Measurements from ENCODE around the gene TBC1D3C.
"Not testable (repeated sequence)": the region's sequence is repeated elsewhere in the genome, so short reads cannot be mapped to it uniquely, and the experiment has no call there.

Gene TBC1D3C

DNA sequence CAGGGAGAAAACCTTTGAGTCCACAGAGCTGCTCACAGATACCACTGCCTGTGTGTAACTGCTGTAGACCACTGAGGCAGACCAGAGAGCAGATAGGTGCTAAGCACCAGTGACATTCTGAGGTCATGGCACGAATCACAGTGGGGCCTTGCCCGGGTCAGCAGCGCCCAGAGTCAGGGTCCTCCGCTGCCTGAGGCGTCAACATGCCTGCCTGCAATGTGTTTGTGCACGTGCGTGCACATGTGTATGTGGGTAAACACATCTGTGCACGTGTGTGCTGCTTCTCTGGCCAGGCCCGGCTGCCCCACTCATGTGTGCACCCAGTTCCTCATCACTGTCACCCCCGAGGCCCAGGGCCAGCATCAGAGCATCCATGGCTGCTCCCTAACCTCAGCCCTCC lies at the start of gene TBC1D3C:
TSS of gene TBC1D3C (minus strand) at position 101 of the 400 bp plus-strand sequence. CDS start 1,568 bp downstream, outside the sequence.
- DNase-seq (ENCODE audit: low spot score) = not testable (repeated sequence)

DNA sequence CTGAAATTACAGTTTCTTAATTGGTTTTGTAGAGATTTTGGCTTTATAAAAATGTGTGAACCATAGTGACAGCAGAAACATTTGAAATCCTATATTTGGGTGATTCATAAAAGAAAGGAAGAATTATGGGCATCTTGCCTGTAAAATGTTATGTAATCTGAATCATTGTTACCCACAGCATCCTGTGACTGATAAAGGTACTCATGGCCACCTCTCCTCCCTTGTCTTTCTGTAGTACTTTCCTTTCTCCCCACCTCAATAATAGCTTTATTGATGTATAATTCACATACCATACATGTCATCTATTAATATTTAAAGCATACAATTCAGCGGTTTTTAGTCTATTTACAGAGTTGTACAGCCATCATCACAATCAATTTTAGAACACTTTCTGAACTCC lies 30.8 kb upstream of the TBC1D3C start:
- not testable (repeated sequence) for DNase-seq (ENCODE audit: low spot score)

DNA sequence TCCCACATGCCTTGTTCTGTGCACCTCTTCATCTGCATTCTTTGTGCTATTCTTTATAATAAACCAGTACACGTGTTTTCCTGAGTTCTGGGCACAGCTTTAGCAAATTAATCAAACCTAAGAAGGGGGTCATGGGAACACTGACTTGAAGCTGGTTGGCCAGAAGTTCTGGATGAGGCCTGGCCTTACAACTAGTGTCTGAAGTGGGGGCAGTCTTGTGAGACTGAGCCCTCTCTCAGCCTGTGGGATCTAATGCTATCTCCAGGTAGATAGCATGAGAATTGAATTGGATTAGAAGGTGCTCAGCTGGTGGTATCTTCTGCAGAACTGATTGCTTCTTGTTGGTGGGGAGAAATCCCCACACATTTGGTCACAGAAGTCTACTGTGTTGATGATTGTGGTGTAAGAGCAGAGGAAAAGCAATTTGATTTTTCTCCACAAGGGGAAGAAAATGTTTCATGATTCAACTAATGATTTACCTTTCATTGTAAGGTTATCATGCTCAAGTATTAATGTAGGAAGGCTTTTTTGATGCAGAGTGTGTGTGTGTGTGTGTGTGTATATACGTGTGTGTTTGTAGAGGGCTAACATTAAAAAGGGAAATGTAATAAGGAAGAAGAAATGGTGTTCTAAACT lies 25.7 kb upstream of the TBC1D3C start:
- DNase-seq (ENCODE audit: low spot score) = not testable (repeated sequence)

DNA sequence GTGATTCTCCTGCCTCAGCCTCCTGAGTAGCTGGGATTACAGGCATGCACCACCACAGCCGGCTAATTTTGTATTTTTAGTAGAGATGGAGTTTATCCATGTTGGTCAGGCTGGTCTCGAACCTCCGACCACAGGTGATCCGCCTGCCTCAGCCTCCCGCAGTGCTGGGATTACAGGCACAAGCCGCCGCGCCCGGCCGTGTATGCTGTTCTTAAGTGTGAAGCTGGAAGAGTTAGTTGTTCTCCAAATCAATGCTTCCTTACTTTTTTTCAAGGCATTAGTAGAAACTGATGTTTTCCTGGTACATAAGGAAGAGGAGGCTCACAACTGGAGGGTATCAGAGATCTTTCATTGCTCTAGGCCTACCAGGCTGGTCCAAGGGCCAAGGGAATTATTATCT lies 19.7 kb upstream of the TBC1D3C start:
- DNase-seq (ENCODE audit: low spot score) = not testable (repeated sequence)

DNA sequence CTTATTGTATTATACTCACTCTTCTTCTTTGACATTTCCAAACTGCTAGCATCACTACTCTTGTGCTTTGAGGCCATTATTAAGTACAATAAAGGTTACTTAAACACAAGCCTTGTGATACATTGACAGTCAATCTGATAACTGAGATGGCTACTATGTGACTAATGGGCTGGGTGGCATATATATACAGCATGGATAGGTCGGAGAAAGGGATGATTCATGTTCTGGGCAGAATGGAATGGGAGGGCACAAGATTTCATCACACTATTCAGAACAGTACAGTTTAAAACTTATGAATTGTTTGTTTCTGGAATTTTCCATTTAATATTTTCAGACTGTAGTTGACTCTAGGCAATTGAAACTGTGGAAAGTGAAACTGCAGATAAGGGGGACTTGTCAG lies 18.9 kb upstream of the TBC1D3C start:
- DNase-seq (ENCODE audit: low spot score) = not testable (repeated sequence)

Measured in CD4-positive, alpha-beta T cell treated with Interleukin-6 at 100 ng/mL for 8 hours (primary cell).